Medulla oblongata (tissue), 1 donor: ENCODE data around the gene HECTD1.
"Not testable (repeated sequence)": the region's sequence is repeated elsewhere in the genome, so short reads cannot be mapped to it uniquely, and the experiment has no call there.

Source experiments
- DNase-seq: peaks from one replicate; pipeline ENCODE4 v3.0.0-alpha.2; 2015; ENCODE audit errors: extremely low spot score

HECTD1 gene

GRCh38 chr14:31207755-31208545 is at the start of gene HECTD1:
HECTD1 (minus strand) TSS chr14:31207793; CDS start chr14:31205936, 1,857 bp downstream.
- peak; percentile 90 for DNase-seq

- DNase-seq: no peak
These were observed 49.6 kb upstream of the HECTD1 start for GRCh38 chr14:31257244-31257553.

- no peak for DNase-seq
These were observed 49.1 kb upstream of the HECTD1 start for GRCh38 chr14:31256534-31257243.

- DNase-seq: not testable (repeated sequence)
These were observed 48.3 kb upstream of the HECTD1 start for GRCh38 chr14:31255918-31256317.

GRCh38 chr14:31255286-31255685 is 47.7 kb upstream of the HECTD1 start:
- DNase-seq: no peak

GRCh38 chr14:31253746-31254471 is 46.3 kb upstream of the HECTD1 start:
- DNase-seq: no peak

- DNase-seq: no peak
These were observed 45.3 kb upstream of the HECTD1 start for GRCh38 chr14:31252865-31253264.

- no peak for DNase-seq
These were observed 43.7 kb upstream of the HECTD1 start for GRCh38 chr14:31251028-31251958.

- no peak for DNase-seq
These were observed 37.0 kb upstream of the HECTD1 start for GRCh38 chr14:31244626-31245025.

GRCh38 chr14:31243860-31244259 is 36.3 kb upstream of the HECTD1 start:
- no peak for DNase-seq

GRCh38 chr14:31242161-31242940 is 34.8 kb upstream of the HECTD1 start:
- DNase-seq: not testable (repeated sequence)

GRCh38 chr14:31241450-31242114 is 34.0 kb upstream of the HECTD1 start:
- DNase-seq: no peak

- DNase-seq: no peak
These were observed 32.1 kb upstream of the HECTD1 start for GRCh38 chr14:31239741-31240140.

- DNase-seq: no peak
These were observed 27.9 kb upstream of the HECTD1 start for GRCh38 chr14:31235462-31235861.

GRCh38 chr14:31232081-31232480 is 24.5 kb upstream of the HECTD1 start:
- no peak for DNase-seq

- not testable (repeated sequence) for DNase-seq
These were observed 23.7 kb upstream of the HECTD1 start for GRCh38 chr14:31231272-31231671.

GRCh38 chr14:31230573-31230958 is 23.0 kb upstream of the HECTD1 start:
- DNase-seq: no peak

- peak; percentile 41 for DNase-seq
These were observed 22.3 kb upstream of the HECTD1 start for GRCh38 chr14:31229638-31230572.

- DNase-seq: no peak
These were observed 21.4 kb upstream of the HECTD1 start for GRCh38 chr14:31229009-31229408.
